Coronary artery (tissue), 2 donors: ENCODE results near the gene NLRX1.
"Not testable (repeated sequence)": the region's sequence is repeated elsewhere in the genome, so short reads cannot be mapped to it uniquely, and the experiment has no call there.

Source experiments
- DNase-seq: peaks from one replicate; pipeline ENCODE4 v3.0.0-alpha.2; 2017; ENCODE audit warnings: low spot score
- H3K27ac ChIP-seq, 2 donors: fragments of 200-600 bp; sonication (generic); one replicate each; pipeline ENCODE4 v1.5.1; 2016 to 2019
- H3K4me3 ChIP-seq: fragments of 200-600 bp; sonication (generic); 2 replicates; pipeline ENCODE4 v1.5.1; 2016; ENCODE audit warnings: mild to moderate bottlenecking, moderate library complexity
- CTCF ChIP-seq: fragments of 200-600 bp; sonication (generic); IDR thresholded peaks from one replicate; pipeline ENCODE4 v1.5.1; 2019; ENCODE audit warnings: antibody characterized with exemption

Gene NLRX1

GRCh38 chr11:119178166-119178680 is 9.7 kb downstream of the NLRX1 start:
- DNase-seq = no peak
- Histone ChIP-seq H3K4me3 (no peak overlapping the region), H3K27ac (no peak overlapping the region)
- no peak for TF ChIP-seq CTCF

DNA sequence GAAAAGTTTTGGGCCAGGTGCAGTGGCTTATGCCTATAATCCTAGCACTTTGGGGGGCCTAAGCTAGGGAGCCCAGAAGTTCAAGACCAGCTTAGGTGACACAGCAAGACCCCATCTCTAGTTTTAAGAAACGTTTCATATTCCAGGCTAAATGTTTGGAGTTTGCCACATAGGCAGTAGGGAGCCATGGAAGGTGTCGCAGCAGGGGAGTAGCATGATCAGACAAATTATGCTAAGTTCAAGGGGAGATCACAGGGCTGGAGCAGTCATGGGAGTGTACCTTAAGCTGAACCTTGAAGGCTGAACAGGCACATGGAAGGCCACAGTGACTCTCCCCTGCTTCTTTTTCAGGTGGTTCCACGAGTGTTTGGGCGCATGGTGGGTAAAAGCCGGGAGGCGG is 10.8 kb downstream of the NLRX1 start:
- no peak overlapping the region for H3K4me3 ChIP-seq
- TF ChIP-seq CTCF = no peak
- DNase-seq = no peak
- no peak overlapping the region for H3K27ac ChIP-seq

- no peak for TF ChIP-seq CTCF
- Histone ChIP-seq H3K27ac (no peak overlapping the region), H3K4me3 (no peak overlapping the region)
- no peak for DNase-seq
Observed at GRCh38 chr11:119179983-119180382, 11.5 kb downstream of the NLRX1 start.

- no peak for TF ChIP-seq CTCF
- H3K4me3 ChIP-seq = no peak overlapping the region
- no peak overlapping the region for H3K27ac ChIP-seq
- no peak for DNase-seq
Observed at GRCh38 chr11:119180729-119181676, 12.5 kb downstream of the NLRX1 start.

- no peak overlapping the region for H3K4me3 ChIP-seq
- no peak for TF ChIP-seq CTCF
- no peak overlapping the region for H3K27ac ChIP-seq
- DNase-seq = no peak
Observed at GRCh38 chr11:119181677-119182412, 13.3 kb downstream of the NLRX1 start.

GRCh38 chr11:119184399-119184798 is 15.9 kb downstream of the NLRX1 start:
- not testable (repeated sequence) for DNase-seq, H3K4me3 ChIP-seq, H3K27ac ChIP-seq

DNA sequence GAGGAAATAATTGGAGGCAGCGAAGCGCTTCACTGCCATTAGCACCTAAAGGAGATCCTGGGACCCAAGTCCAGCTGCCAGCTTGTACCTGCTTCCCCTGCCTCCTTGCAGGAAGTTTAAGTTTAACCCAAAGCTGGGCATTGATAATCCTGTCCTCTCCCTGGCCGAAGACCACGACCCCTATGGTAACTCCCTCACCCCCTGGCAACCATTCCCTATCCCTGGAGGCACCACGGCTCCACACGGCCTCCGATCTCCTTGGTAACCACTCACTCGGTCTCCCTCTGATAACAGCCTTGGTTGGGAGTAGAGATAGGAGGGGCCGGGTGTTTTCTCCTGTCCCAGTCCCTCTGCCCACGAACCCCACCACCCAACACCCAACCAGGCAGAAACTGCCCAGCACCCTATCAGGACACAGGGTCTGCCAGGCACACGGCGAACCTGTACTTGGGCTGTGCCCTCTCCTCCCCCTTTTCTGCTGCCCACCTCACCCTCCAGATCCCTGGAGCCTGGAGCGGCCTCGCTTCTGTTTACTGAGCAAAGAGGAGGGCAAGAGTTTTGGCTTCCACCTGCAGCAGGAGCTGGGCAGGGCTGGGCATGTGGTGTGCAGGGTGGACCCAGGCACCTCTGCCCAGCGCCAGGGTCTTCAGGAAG is 17.6 kb downstream of the NLRX1 start:
- no peak overlapping the region for H3K4me3 ChIP-seq
- DNase-seq = no peak
- H3K27ac ChIP-seq = no peak overlapping the region
- no peak for TF ChIP-seq CTCF
